Gastroesophageal sphincter (tissue), 3 donors: ENCODE measurements around the gene CORO1A.
"Not testable (repeated sequence)": the region's sequence is repeated elsewhere in the genome, so short reads cannot be mapped to it uniquely, and the experiment has no call there.

ENCODE experiments used
- EP300 ChIP-seq: sonication (generic); formaldehyde crosslinking; IDR thresholded peaks from one replicate; pipeline ENCODE4 v1.6.1; 2017; ENCODE audit warnings: antibody characterized with exemption, mild to moderate bottlenecking
- POLR2A ChIP-seq, 2 donors: fragments of 450-650 bp; IDR thresholded peaks; one replicate each; pipeline ENCODE4 v1.6.1; 2017; ENCODE audit warnings: antibody characterized with exemption in 2 of 2, mild to moderate bottlenecking in 2 of 2, moderate library complexity in 1 of 2
- POLR2AphosphoS5 ChIP-seq: sonication (generic); formaldehyde crosslinking; IDR thresholded peaks from one replicate; pipeline ENCODE4 v1.6.1; 2017; ENCODE audit warnings: antibody characterized with exemption
- TF ChIP-seq, protein P1 (sequence below), 4 experiments: fragments of 200-600 bp in 2 of 4; fragments of 450-650 bp in 2 of 4; sonication (generic) in 1 of 4; IDR thresholded peaks; one replicate each; pipeline ENCODE4 v1.5.1; 2017 to 2019; ENCODE audit warnings: antibody characterized with exemption in 4 of 4, mild to moderate bottlenecking in 2 of 4, moderate library complexity in 2 of 4

DNA sequence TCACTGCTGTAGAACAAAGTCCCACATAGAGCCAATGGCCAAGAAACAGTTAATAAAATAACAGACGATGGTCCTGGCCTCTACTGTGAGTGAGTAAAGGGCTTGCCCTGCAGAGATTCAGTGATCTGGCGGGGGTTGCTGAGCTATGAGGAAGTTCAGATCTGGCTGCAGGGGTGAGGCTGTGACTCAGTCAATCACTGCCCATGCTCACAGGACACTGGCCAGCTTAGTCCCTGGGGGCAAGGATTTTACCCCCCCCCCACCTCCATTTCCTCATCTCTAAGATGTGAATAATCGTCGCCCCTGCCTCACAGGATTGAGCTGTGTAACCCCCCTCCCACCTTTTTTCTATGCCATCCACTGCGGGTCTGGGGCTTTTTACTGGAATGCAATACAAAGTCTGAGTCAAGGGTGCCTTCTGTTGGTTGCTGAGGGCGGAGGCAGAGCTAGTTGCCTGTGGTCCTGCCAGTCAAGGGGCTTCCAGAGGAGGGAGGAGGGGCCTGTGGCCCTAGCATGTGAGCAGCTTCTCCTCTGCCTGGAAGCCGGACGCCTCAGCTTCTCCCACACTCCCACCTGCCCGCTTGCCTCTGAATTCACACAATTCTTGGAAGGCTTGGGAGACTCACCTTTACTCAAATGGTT is 23.8 kb downstream of the CORO1A start:
- TF ChIP-seq, protein P1, sequence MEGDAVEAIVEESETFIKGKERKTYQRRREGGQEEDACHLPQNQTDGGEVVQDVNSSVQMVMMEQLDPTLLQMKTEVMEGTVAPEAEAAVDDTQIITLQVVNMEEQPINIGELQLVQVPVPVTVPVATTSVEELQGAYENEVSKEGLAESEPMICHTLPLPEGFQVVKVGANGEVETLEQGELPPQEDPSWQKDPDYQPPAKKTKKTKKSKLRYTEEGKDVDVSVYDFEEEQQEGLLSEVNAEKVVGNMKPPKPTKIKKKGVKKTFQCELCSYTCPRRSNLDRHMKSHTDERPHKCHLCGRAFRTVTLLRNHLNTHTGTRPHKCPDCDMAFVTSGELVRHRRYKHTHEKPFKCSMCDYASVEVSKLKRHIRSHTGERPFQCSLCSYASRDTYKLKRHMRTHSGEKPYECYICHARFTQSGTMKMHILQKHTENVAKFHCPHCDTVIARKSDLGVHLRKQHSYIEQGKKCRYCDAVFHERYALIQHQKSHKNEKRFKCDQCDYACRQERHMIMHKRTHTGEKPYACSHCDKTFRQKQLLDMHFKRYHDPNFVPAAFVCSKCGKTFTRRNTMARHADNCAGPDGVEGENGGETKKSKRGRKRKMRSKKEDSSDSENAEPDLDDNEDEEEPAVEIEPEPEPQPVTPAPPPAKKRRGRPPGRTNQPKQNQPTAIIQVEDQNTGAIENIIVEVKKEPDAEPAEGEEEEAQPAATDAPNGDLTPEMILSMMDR (IDR thresholded peaks at IDR 0.05), result not testable (repeated sequence)
- not testable (repeated sequence) for TF ChIP-seq POLR2A (IDR thresholded peaks at IDR 0.05); POLR2AphosphoS5; EP300
